GM19351 (cell line): ENCODE data around the gene APBB1.
"Not testable (repeated sequence)": the region's sequence is repeated elsewhere in the genome, so short reads cannot be mapped to it uniquely, and the experiment has no call there.

Experiments used
- ATAC-seq: cut with Tn5 transposase; IDR thresholded peaks from one replicate; pipeline ENCODE4 v1.9.1; 2021; ENCODE audit warnings: mild to moderate bottlenecking, moderate library complexity; ENCODE audit not compliant: unreplicated experiment

The APBB1 gene

DNA sequence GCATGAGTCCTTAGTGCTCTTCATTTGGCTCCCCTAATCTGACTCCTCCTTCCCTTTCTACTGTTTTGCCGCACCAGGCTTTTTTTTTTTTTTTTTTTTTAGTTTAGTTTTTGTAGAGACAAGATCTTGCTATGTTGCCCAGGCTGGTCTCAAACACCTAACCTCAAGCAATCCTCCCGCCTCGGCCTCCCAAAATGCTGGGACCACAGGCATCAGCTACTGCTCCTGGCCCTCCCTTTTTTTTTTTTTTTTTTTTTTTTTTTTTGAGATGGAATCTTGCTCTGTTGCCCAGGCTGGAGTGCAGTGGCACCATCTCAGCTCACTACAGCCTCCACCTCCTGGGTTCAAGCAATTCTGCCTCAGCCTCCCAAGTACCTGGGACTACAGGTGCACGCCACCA is 26.6 kb downstream of the APBB1 start:
- not testable (repeated sequence) for ATAC-seq

DNA sequence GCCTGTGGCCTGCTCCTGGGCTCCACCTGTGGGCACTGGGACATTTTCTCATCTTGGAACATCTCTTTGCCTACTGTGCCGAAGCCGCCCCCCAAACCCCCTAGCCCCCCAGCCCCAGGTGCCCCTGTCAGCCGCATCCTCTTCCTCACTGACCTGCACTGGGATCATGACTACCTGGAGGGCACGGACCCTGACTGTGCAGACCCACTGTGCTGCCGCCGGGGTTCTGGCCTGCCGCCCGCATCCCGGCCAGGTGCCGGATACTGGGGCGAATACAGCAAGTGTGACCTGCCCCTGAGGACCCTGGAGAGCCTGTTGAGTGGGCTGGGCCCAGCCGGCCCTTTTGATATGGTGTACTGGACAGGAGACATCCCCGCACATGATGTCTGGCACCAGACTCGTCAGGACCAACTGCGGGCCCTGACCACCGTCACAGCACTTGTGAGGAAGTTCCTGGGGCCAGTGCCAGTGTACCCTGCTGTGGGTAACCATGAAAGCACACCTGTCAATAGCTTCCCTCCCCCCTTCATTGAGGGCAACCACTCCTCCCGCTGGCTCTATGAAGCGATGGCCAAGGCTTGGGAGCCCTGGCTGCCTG is 27.3 kb downstream of the APBB1 start:
- no peak for ATAC-seq

DNA sequence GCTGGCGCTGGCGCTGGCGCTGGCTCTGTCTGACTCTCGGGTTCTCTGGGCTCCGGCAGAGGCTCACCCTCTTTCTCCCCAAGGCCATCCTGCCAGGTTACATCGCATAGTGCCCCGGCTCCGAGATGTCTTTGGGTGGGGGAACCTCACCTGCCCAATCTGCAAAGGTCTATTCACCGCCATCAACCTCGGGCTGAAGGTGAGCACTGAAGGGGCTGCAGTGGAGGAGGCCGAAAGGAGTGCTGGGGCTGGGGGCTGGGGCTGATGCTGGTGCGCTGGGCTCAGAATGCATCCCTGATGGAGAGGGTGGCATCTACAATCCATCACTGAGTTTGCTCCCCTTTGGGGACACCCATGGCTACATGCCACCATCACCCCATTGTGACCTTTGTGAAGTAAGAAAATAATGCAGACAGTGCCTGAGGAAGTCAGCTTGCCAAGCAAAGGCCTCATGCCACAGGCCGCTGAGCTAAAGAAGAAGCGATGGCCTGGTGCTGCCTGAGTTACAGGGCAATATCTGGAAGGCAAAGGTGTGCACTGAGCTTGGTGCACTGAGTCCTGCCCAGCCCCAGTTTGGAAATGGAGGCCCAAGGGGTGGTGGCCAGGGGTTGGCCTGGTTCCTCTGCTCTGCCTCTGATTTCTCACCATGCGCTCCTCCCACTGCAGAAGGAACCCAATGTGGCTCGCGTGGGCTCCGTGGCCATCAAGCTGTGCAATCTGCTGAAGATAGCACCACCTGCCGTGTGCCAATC is 28.0 kb downstream of the APBB1 start:
- peak; percentile 9 for ATAC-seq

DNA sequence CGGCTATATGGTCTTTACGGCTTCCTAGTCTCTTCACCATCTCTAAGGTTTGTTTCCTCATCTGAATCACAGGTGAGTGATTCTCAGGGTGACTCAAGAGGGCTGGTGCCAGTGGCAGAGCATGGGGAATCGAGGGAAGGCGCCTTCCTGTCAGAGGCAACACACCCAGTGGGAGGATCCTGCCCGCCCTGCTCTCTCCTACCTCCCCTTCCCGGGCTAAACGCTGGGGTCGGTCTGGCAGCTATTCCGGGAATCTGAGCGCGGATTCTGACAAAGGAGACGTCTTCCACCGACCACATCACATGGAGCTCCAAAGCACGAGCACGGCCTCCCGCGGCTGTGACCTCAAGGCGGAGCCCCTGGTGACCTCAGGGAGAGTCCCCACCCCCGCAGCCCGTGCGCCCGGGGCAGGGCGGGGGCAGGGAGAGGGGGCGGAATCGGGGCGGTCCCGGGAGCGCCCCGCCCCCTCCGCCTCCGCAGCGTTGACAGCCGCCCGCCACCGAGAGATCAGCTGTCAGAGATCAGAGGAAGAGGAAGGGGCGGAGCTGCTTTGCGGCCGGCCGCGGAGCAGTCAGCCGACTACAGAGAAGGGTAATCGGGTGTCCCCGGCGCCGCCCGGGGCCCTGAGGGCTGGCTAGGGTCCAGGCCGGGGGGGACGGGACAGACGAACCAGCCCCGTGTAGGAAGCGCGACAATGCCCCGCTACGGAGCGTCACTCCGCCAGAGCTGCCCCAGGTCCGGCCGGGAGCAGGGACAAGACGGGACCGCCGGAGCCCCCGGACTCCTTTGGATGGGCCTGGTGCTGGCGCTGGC is 28.8 kb downstream of the APBB1 start, which contains the start of gene SMPD1:
TSS of gene SMPD1 (plus strand) at position 570 of the 813 bp plus-strand sequence. CDS start at position 695, 125 bp downstream.
- peak; percentile 94 for ATAC-seq

DNA sequence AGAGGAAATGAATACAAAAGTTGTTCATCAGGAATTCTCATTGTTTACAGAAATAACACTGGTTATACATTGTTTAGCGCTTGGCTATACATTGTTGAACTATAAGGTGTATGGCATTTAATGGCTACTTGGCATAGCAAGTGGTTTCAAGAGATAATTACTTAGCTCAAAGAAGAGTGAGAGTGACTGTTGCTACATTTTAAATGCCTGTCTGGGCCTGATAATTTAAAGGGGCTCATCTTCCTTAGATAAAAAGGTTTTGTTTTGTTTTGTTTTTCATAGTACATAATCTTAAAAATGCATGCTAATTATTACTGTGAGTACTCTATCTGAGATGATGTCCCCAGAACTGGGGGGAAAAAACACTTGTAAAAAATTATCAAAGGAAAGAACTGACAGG is 30.1 kb downstream of the APBB1 start:
- ATAC-seq: no peak

DNA sequence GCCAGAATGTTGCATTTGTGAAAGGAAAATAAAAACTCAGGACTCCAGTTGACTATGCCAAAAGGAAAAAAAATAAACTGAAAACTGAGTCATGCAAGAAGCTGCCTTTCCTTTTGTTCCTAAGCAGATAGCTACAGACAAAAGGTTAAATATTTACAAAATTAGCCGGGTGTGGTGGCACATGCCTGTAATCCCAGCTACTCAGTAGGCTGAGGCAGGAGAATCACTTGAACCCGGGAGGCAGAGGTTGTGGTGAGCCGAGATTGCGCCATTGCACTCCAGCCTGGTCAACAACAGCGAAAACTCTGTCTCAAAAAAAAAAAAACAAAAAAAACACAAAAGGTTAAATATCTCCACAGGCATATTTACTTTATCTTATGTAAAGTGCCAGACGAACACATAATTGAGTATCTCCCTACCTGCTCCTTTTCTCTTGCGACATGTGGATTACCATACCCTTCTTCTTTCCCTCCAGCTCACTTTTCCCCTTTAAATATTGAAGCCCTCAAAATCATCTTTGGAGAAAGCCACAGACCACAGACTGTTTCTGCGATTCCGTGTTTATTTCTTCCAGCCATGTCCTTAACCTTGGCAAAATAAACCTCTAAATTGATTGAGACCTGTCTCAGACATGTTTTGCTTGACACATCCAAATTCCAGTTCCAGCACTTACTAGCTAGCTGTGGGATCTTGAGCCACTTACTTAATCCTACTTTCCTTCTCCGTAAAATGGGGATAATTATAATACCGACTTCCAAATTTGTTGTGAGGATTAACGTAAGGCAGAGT is 30.9 kb downstream of the APBB1 start:
- ATAC-seq: no peak

DNA sequence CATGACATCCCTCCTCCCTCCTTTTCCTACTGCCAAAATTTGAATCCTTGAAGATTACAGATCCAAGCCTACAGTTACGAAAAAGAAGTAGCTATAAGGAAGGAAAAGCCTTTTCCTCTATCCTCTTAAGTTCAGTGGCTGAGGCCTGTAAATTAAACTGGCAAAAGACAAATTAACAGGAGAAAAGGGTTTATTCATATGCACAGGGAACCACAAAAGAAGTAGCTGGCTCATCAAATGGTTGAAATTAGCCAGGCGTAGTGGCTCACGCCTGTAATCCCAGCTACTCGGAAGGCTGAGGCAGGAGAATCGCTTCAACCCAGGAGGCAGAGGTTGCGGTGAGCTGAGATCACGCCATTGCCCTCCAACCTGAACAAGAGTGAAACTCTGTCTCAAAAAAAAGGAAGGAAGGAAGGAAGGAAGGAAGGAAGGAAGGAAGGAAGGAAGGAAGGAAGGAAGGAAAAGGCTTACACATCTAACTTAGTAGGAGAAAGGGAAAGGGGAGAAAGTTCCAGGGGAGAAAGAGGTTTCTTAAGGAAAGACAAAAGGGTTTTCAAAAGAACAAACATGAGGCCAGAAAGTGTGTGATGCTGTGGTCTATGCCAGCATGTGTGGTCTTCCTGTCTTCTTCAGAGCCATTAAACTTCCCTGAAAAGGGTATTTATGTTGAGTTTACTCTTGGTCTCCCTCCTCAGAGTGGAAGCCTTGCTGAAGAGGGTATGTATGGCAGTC is 33.7 kb downstream of the APBB1 start:
- no peak for ATAC-seq

DNA sequence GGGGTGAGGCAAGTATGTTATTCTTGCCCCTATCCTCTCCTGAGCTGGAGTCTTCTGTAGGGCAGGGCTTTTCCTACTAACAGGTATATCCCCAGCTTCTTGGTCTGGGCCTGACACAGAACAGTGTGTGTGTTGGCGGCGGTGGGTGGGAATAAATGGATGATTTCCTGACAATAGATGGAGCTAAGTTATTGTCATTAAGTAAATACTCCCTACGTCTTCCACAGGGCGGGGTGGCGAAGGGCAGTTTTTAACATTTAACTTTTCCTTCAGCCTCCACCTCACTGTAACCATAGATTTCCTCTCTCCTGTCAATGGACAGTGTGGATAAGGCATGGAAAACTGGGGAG is 40.3 kb downstream of the APBB1 start:
- no peak for ATAC-seq

DNA sequence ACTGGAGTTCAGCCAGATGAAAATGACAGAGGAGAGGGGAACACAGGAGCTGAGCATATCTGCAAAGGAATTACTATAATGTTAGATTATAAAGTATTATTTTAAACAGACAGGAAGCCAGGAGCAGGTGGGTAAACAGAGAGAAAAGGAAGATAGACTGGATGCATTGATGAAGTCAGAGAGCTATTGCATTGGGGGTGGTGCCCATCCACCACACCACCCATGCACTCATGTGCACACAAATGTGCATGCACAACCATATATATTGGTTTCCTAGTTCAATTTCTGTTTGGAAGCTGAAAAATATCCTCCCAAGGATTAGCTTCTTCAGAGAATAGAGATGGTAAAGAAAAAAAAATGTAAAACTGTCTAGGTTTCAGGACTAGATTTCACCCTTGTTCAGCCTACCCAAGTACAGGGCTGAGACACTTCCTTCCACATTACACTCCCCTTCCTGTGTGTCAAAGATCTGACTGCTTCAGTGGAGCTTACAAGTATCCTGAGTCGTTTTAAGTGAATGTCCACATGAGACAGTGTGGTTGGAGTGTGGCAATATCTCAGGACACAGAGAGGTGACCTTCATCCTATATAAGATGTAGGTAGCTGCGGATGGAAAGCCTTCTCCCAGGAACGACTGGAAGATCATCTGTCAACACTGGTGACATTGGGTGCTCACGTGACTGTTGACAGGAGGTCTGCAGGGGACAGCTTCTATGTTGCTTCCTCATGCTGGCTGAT is 40.8 kb downstream of the APBB1 start:
- ATAC-seq: peak; percentile 54

DNA sequence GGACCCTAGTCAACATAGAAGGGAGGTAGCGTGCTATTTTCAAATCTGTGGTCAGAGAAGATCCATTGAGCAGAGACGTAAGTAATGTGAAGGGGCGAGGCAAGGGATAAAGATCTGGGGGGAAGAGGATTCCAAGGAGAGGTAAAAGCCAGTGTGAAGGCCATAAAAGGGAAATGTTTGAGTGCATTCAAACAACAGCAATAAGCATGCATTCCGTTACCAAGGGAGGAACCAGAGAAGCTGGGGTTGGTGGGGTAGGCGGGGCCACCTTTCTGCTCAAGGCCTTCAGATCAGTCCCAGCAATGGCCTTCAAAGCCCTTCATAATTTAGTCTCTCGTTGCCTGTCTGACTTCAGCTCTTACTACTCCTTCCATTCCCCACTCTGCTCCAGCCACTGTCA is 47.1 kb downstream of the APBB1 start:
- no peak for ATAC-seq

DNA sequence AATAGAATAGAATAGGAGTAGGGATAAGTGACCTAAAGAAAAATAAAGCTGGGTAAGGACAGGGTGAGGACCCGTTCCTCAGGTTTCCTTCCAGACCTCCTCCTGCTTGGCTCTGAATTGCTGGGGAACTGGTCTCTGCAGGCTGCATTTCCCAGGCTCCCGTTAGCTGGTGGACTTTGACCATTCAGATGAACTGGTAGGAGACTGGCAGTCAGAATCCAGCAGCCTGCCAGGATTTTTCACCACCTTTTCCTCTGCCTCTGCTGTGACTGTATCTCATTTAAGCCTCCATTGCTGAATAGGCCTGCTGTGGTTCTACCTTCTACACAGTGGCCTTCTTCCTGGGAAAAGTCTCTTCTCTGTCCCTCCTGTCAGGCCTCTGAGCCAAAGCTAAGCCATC is 53.2 kb downstream of the APBB1 start:
- no peak for ATAC-seq

DNA sequence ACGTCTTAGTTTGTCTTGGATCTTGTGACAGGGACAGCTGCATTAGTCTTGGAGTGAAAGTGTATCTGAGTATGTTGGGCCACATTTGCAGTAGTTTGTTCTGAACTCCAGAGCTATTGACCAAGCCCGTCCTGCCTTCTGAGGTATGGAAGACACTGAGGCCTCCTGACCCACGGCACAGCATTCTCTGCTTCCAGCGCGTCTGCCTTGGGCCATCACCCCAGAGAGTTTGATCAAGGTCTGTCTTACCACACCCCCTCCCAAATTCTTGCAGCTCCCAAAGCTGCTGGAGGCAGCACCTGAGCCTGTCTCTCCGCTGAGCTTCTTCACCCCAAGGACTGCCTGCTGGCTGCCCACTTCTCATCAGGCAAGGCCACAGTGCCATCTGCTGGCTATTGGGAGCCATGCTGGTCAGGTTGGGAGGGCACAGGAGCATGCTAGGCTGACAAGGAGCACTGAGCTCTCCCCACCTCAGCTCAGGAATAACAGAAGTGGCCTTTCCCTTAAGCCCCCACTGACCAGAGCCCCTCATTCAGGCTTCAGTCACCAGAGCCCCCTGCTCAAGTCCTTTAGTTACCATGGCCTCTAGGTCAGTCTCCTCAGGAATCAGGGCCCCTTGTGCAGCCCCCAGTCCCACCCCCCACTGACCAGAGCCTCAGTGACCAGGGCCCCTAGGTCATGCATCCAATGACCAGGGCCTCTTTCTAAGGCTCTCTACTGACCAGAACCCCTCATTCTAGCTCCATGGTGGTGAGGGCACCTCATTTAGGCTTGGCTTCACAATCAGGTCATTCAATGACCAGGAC is 55.8 kb downstream of the APBB1 start:
- peak; percentile 99 for ATAC-seq

DNA sequence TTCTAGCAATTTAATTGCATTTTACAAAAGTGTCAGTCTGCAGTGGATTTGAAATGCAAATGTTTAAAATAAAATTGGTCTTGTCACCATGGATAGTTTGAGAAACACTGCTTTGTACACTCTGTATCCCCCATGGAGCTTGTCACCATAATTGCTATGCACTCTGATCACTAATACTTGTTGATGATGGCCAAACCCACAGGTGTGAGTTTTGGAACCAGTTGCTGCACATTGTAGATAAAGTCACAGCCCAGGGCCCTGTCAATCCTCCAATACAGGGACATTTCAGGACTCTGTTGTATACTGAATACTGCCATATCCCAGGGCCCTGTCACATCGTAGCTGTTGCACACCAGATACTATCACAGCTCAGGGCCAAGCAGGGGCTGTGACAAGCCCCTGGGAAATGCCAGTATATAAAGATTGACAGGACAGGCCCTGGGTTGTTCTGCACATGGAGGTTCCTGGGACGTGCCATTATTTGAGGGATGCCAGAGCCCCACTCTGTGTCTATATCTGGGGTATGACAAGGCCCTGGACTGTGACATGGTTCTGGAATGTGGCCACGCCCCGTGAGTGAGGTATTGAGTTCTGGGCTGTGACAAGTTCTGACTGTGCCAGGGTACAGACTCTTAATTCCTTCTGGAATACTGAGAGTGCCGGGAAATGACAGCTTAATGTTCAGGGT is 56.6 kb downstream of the APBB1 start:
- no peak for ATAC-seq

DNA sequence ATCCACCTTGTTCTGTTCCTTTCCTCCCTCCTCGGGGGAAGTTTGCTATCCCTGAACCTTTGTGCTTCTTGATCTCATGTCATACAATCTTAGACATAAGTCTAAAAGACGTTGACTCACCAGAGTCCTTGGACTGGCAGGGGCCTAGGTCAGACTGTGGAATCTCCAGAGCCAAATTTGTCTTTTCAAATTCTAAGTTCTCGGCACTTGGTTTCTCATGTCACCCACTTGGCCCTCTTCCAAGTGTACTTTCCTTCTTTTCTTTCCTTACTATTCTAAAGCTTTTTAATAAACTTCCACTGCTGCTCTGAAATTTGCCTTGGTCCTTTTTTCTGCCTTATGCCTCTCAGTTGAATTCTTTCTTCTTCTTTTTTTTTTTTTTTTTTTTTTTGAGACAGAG is 58.7 kb downstream of the APBB1 start:
- no peak for ATAC-seq

DNA sequence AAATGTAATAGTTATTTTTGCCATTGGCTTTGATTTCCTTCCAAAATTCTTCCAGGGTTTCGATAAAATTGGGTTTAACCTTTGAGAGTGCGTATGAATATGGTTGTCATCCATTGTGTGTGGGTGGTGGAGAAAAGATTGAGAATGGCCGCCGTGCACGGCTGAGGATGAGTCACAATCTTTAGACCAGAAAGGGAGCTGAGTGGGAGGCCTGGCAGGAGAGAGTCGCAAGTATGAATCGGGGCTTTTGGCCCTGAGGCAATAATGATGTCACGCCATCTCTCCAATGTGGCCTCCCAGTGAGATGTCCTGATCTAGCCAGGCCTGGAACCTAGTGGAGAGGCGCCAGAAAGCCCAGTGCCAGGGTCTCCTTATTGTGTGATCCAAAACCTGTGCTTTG is 61.7 kb downstream of the APBB1 start:
- peak; percentile 58 for ATAC-seq

DNA sequence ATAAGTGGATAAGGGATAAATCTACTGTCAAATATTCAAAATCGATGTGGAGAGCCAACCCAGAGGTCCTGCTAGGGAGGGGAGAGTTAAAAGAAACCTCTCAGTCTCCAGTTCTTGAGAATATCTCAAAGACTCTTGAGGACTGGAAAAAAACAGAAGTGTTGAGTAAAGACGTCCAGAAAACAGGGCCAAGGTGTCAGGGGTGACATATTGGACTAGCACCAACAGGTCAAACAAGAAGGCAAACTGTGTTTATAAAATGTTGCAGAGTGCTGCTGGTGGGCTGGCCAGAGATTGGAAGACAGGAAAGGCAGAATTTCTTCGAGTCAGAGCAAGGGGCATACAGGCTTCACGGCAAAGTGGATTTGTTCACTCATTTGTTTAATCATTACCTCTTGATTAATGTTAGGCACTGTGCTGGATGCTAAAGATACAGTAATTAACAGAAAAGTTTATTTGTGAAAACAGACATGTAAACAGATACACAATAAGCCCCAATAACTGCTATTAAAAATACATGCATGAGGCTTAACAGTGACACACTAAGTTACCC is 62.3 kb downstream of the APBB1 start:
- ATAC-seq: no peak

DNA sequence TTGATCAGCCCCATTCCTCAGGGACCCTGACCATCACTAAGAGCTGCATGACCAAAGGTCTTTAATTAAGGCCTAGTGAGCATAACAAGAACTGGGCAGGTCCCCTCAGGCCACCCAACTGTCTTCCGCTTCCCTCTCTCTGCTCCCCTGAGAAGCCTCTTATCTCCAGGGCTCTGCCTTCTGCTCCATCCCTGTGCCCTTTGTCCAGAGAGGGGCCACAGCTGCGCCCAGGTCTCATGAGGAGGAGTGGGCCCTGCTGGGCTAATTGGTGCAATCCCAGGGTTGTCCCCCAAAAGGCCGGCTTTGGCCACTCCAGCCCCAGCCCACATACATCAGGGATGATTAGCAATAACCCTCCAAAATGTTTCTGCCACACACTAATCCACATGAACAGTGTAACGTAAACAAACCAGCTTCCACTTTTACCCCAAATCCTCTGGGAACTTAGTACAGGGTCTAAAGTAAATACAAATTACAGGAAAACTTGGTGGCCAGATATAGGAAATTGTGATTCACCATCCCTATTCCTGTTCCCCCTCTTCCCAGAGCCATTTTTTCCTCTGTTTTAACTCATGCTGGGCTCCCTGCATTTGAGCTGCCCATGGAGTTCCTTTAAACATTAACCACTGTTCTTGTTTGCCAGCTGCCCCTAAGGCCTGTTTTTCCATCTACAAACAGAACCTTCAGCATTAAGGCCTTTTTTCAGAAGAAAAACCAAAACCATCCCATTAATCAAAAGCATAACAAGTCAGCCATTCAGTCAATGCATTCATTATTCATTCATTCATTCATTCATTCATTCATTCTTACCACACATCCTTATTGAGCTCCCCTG is 64.0 kb downstream of the APBB1 start:
- ATAC-seq: no peak
